AG04449 (cell line): ENCODE measurements around the gene CNIH2.
"Not testable (repeated sequence)": the region's sequence is repeated elsewhere in the genome, so short reads cannot be mapped to it uniquely, and the experiment has no call there.

Source experiments
- CTCF ChIA-PET: fragments of 350-600 bp; formaldehyde crosslinking; extraction: SDS; loops from one replicate; lab custom pipeline; 2021; ENCODE audit warnings: antibody characterized with exemption; lab: Yijun Ruan, JAX
- POLR2A ChIA-PET: fragments of 400-600, 350-600 bp; formaldehyde crosslinking; extraction: SDS; loops from one replicate; lab custom pipeline; 2020; ENCODE audit warnings: antibody characterized with exemption, inconsistent platforms; lab: Yijun Ruan, JAX
- DNase-seq: peaks from one replicate; pipeline ENCODE4 v3.0.0-alpha.2; 2010; ENCODE audit warnings: low read depth, low spot score
- H3K4me3 ChIP-seq: 2 replicates; pipeline ENCODE4 v1.5.1; 2011; ENCODE audit warnings: low read depth, mild to moderate bottlenecking, control low read depth, low read length
- CTCF ChIP-seq: IDR thresholded peaks from one replicate; pipeline ENCODE4 v1.5.1; 2011; ENCODE audit warnings: mild to moderate bottlenecking, moderate library complexity, low read length, control low read depth, inconsistent platforms; ENCODE audit not compliant: insufficient read depth; ENCODE audit errors: missing control alignments

The CNIH2 gene

DNA sequence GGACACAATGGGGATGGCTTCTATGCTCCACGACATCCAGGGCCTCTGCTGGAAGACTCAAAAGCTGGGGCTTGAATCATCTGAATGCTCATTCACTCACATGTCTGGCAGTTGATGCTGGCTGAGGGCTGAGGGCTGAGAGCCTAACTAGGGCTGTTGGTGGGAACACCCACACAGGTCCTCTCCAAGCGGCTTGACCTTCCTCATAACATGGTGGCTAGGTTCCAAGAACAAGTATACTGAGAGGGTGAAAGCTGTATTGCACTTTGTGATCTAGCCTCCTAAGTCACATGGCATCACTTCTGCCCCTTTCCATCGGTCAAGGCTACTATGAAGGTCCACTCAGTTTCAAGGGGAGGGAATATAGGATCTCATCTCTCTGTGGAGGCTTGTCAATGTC is 21.2 kb downstream of the CNIH2 start:
- DNase-seq, result no peak
- ChIA-PET CTCF (interaction anchor here (2.4 to 4.8 kb wide), 3 partner anchors 12 to 87 kb away, joined by 13 to 53 read pairs (median 14); no protein-coding TSS in a partner anchor), POLR2A (no interaction called here)
- no peak for TF ChIP-seq CTCF
- no peak overlapping the region for H3K4me3 ChIP-seq

- ChIA-PET CTCF (interaction anchor here (0.6 to 2.0 kb wide), 4 partner anchors 9 to 84 kb away, joined by 3 to 23 read pairs (median 4); no protein-coding TSS in a partner anchor), POLR2A (no interaction called here)
- TF ChIP-seq CTCF, result no peak
- DNase-seq, result no peak
- H3K4me3 ChIP-seq, result no peak overlapping the region
These were observed 24.7 kb downstream of the CNIH2 start for GRCh38 chr11:66302656-66303055.

GRCh38 chr11:66309475-66309874 is 31.5 kb downstream of the CNIH2 start:
- no peak overlapping the region for H3K4me3 ChIP-seq
- no peak for TF ChIP-seq CTCF
- ChIA-PET POLR2A (no interaction called here), CTCF (interaction anchor here (0.9 to 8.6 kb wide), 9 partner anchors 11 to 84 kb away, joined by 4 to 260 read pairs (median 61); partner anchors contain the start of genes B4GAT1, BRMS1, RIN1 and TMEM151A)
- no peak for DNase-seq

DNA sequence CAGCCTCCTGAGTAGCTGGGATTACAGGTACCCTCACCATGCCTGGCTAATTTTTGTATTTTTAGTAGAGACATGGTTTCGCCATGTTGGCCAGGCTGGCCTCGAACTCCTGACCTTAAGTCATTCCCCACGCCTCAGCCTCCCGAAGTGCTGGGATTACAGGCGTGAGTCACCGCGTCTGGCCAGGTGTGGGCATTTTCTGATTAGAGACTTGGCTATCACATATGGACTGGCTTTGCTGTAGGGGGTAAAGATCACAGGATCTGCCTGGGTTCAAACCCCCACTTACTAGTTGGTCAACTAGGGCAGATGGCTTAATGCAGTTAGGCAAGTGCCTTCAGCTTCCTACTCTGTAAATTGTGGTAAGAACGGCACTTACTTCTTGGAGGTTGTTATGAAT is 32.3 kb downstream of the CNIH2 start:
- DNase-seq, result no peak
- ChIA-PET POLR2A (interaction anchor here (0.6 to 0.9 kb wide), 2 partner anchors 25 to 38 kb away, joined by 3 read pairs; no protein-coding TSS in a partner anchor), CTCF (interaction anchor here (1.0 to 8.6 kb wide), 11 partner anchors 8 to 83 kb away, joined by 4 to 260 read pairs (median 53); partner anchors contain the start of genes B4GAT1, BRMS1, RIN1 and TMEM151A)
- H3K4me3 ChIP-seq, result no peak overlapping the region
- no peak for TF ChIP-seq CTCF

GRCh38 chr11:66310803-66311440 is 32.9 kb downstream of the CNIH2 start:
- H3K4me3 ChIP-seq, DNase-seq: not testable (repeated sequence)
- ChIA-PET CTCF (interaction anchor here (0.6 to 8.6 kb wide), 31 partner anchors 9 to 111 kb away, joined by 3 to 260 read pairs (median 5); partner anchors contain the start of genes B4GAT1, BRMS1, RIN1 and TMEM151A), POLR2A (interaction anchor here (0.8 to 4.3 kb wide), 10 partner anchors 16 to 59 kb away, joined by 3 to 106 read pairs (median 5); partner anchors contain the start of genes BRMS1, RIN1 and YIF1A)

DNA sequence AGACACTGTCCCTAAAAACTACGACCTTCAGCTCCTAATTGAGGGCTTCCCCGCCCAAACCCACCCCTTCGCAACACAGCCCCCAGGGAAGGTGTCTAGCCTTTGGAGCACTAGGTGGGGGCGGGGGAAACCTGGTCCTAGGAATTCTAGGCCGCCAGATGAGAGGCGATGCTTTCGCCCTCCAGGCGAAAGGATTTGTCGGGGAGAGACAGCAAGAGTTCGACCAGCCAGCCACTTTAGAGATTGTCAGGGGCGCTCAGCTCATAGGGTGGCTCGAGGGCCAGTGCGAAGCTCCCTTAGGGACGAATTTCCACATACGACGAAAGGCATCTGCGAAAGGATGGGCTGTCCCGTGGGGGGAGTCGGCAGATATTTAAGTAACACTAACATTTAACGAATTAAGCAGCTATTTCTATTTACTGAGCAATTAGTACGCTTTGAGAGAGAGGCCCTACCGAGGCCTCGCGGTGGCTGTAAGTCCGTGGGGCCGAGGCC is 33.5 kb downstream of the CNIH2 start:
- DNase-seq, result no peak
- ChIA-PET POLR2A (interaction anchor here (0.8 to 4.3 kb wide), 12 partner anchors 15 to 58 kb away, joined by 3 to 106 read pairs (median 5); partner anchors contain the start of genes BRMS1, RIN1 and YIF1A), CTCF (interaction anchor here (0.6 to 8.6 kb wide), 31 partner anchors 9 to 110 kb away, joined by 3 to 260 read pairs (median 5); partner anchors contain the start of genes B4GAT1, BRMS1, RIN1 and TMEM151A)
- TF ChIP-seq CTCF, result no peak
- peak overlapping the region; percentile 63 for H3K4me3 ChIP-seq
